HG03439 (cell line): ENCODE data around the gene INPP5K.
"Not testable (repeated sequence)": the region's sequence is repeated elsewhere in the genome, so short reads cannot be mapped to it uniquely, and the experiment has no call there.

Source experiments
- ATAC-seq: cut with Tn5 transposase; IDR thresholded peaks from one replicate; pipeline ENCODE4 v1.9.1; 2021; ENCODE audit warnings: mild to moderate bottlenecking, moderate library complexity; ENCODE audit not compliant: unreplicated experiment

The INPP5K gene

DNA sequence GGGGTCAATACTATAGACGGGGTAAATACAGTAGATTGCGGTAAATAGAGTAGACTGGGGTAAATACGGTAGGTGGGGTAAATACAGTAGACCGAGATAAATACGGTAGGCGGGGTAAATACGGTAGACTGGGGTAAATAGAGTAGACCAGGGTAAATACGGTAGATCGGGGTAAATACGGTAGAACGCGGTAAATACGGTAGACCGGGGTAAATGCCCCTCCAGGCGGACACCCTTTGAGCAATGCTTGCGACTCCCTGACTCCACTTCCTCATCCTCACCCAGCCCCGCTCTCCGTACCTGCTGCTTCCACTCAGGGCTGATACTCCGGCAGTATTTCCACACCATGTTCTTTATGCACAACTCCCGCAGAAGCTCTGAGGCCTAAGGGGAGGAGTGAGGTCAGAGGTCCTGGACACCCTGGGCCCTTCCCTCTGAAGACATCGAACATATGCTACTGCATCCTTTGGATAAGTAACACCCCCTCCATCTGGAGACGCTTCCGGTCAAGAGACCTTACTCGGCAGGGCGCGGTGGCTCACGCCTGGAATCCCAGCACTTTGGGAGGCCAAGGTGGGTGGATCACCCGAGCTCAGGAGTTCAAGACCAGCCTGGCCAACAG, 47.1 kb downstream of the INPP5K start:
- ATAC-seq = no peak

DNA sequence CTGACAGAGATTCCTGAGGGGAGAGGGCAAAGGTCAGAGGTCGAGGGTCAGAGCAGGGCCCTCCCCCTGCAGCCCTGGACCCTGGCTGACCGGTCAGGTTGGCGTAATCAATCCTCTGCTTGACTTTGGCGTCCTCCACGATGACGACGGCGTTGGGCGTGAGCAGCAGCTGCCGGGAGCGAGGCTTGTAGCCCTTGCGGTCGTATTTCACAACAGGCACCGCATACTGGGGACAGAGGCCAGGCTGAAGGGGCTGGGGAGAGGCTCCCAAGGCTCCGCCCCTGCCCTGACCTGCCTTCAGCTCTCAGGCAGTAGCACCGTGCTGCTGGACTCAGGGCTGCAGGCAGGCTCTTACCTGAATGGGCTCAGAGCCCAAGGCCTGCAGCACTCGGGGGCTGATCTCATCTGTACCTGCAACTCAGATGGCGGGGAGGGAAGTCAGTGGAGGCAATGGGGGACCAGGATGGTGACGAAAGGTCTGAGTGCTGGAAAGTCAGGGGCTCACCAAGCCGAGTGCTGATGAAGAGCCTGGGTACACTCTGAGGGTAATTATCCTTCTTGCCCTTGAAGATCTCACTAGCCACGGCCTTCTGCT, 48.4 kb downstream of the INPP5K start:
- ATAC-seq = no peak

- no peak for ATAC-seq
Measured at GRCh38 chr17:1467258-1467657, 49.2 kb downstream of the INPP5K start.

GRCh38 chr17:1464186-1464585, 52.2 kb downstream of the INPP5K start:
- ATAC-seq = no peak

DNA sequence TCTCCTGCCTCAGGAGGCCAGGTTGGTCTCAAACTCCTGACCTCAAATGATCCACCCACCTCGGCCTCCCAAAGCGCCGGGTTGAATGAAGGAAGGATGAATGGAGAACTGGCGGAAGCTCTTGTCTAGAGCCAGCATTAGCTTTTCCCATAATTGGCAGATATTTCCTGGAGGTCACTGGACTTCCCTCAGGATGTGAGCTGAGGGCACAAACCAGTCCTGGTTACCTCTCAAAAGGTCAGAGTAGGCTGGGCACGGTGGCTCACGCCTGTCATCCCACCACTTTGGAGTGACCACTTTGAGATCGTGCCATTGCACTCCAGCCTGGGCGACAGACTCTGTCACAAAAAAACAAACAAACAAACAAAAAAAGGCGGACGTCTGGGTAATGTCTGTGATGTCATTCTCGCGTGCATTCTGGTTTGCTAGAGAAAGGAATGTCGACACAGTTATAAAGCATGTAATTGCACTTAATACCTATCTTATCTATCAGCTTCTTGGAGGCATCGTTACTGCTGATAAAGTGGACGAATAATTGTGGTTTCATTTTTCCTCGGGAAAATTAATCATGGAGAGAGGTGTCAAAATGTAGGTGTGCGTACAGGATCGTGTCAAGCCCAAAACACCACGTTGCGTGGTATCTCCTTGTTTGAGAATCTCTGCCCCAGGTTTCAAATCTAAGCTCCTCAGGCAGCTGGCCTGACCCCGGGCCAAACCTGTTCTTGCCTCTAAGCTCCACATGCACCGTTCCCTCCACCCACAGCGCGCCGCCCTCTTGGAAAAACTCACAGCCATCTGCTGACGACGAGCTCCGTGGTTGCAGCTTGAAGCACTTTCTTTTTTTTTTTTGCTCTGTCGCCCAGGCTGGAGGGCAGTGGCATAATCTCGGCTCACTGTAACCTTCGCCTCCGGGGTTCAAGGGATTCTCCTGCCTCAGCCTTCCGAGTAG, 54.0 kb downstream of the INPP5K start:
- no peak for ATAC-seq

GRCh38 chr17:1461198-1461944, 55.0 kb downstream of the INPP5K start:
- ATAC-seq = no peak

DNA sequence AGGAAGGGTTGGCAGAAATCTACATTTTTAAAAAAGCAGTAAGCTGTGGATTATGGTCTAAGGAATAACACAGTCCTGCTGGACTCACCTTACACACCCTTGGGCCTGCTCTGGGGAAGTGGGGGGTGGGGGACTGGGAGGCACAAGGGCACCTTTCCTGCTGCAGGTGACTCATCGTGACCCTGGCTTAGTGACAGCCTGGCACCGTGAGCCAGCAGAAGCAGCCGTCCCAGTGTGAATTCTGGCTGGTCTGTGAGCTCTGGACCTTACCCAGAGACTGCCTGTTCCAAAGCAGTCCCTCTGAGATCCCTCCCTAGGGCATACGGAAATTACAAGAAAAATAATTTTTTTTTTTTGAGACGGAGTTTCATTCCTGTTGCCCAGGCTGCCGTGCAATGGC, 56.2 kb downstream of the INPP5K start:
- ATAC-seq = no peak

- ATAC-seq = peak; percentile 80
Measured at GRCh38 chr17:1455797-1456599, 60.4 kb downstream of the INPP5K start, which contains the start of gene CRK. TSS of gene CRK (minus strand) at chr17:1456232. CDS start at chr17:1456117, 115 bp downstream.

DNA sequence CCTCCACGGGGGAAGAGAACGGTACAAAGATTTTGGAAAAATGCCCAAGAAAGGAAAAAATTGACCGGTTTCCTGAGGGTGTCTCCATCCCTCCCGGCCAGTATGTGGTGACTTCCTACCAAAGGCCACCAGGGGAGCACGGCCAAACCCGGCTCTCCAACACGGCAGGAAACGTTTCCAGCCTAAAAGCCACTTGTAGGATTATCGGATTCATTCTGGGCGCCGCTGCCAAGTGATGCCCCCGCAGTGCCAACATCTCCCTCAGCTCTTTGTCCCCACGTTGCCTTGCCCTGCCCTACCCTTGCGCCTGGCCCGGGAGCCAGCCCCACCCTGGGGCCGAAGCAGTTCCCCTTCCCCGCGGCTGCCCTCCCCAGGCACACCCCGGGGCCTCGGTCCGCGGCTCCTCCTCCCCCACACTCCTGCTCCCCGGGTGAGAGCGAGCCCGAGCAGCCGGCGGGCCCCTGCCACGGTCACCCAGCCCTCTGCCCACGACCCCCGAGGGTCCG, 61.1 kb downstream of the INPP5K start:
- ATAC-seq = peak; percentile 36

- ATAC-seq = no peak
Measured at GRCh38 chr17:1454541-1454940, 61.9 kb downstream of the INPP5K start.

- ATAC-seq = not testable (repeated sequence)
Measured at GRCh38 chr17:1453694-1454093, 62.7 kb downstream of the INPP5K start.

DNA sequence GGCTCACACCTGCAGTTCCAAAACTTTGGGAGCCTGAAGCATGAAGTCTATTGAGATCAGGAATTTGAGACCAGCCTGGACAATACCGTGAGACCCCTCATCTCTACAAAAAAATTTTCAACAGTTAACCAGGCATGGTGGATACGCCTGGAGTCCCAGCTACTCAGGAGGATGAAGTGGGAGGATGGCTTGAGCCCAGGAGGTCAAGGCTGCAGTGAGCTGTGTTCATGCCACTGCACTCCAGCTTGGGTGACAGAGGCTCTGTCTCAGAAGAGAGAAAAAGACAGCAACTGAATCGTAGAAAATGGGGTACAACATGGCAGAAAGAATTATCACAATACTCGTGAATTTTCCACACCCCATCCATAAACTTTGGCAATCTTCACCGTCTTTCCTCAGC, 63.6 kb downstream of the INPP5K start:
- ATAC-seq = no peak

- ATAC-seq = not testable (repeated sequence)
Measured at GRCh38 chr17:1450261-1450660, 66.2 kb downstream of the INPP5K start.

- ATAC-seq = no peak
Measured at GRCh38 chr17:1449412-1449967, 66.9 kb downstream of the INPP5K start.

GRCh38 chr17:1447052-1447451, 69.4 kb downstream of the INPP5K start:
- ATAC-seq = no peak

GRCh38 chr17:1446201-1446600, 70.2 kb downstream of the INPP5K start:
- no peak for ATAC-seq

- ATAC-seq = not testable (repeated sequence)
Measured at GRCh38 chr17:1445695-1446094, 70.7 kb downstream of the INPP5K start.
